ENCODE results near the gene MICA.

MICA gene

GRCh38 chr6:31462026-31462963, 58.9 kb downstream of the MICA start:
- DNase-seq, result no peak

GRCh38 chr6:31462964-31463870, 59.8 kb downstream of the MICA start:
- no peak for DNase-seq

- DNase-seq, result no peak
These were observed 61.1 kb downstream of the MICA start for GRCh38 chr6:31464252-31465184.

Measured in NCI-H187 treated with DMSO at 0.1 percent for 48 hours (cell line).